SK-N-SH treated with all-trans-retinoic acid at 6 μM for 48 hours (cell line): ENCODE measurements around the gene PTPRN2.

Source experiments
- BACH2 ChIP-seq: fragments of 250-450 bp; sonication (Bioruptor Pico); IDR thresholded peaks from 2 replicates; pipeline ENCODE4 v1.9.0; 2021; ENCODE audit warnings: mild to moderate bottlenecking, borderline replicate concordance
- ESRRG ChIP-seq: fragments of 250-450 bp; sonication (Bioruptor Pico); IDR thresholded peaks from 2 replicates; pipeline ENCODE4 v1.6.1; 2021; ENCODE audit warnings: mild to moderate bottlenecking
- PPARA ChIP-seq: fragments of 250-450 bp; sonication (Bioruptor Pico); IDR thresholded peaks from 2 replicates; pipeline ENCODE4 v1.5.0; 2020; ENCODE audit warnings: mild to moderate bottlenecking, borderline replicate concordance
- RARB ChIP-seq: fragments of 250-450 bp; sonication (Bioruptor Pico); IDR thresholded peaks from 2 replicates; pipeline ENCODE4 v1.8.0; 2021; ENCODE audit warnings: mild to moderate bottlenecking, moderate library complexity
- ZFP3 ChIP-seq: fragments of 250-450 bp; sonication (Bioruptor Pico); IDR thresholded peaks from 2 replicates; pipeline ENCODE4 v1.5.0; 2020; ENCODE audit warnings: mild to moderate bottlenecking, moderate library complexity
- ZFP30 ChIP-seq: fragments of 450-650 bp; formaldehyde crosslinking; IDR thresholded peaks from 2 replicates; pipeline ENCODE4 v1.5.0; 2022; ENCODE audit warnings: mild to moderate bottlenecking, moderate library complexity
- TF ChIP-seq, protein P1 (sequence below): fragments of 250-450 bp; sonication (Bioruptor Pico); IDR thresholded peaks from 2 replicates; pipeline ENCODE4 v1.5.0; 2020; ENCODE audit warnings: mild to moderate bottlenecking, moderate library complexity
- TF ChIP-seq, protein P2 (sequence below): fragments of 250-450 bp; sonication (Bioruptor Pico); IDR thresholded peaks from 2 replicates; pipeline ENCODE4 v1.5.1; 2020; ENCODE audit warnings: low read depth, mild to moderate bottlenecking, moderate library complexity
- TF ChIP-seq, protein P3 (sequence below): fragments of 250-450 bp; sonication (Bioruptor Pico); IDR thresholded peaks from 2 replicates; pipeline ENCODE4 v1.8.0; 2020; ENCODE audit warnings: mild to moderate bottlenecking, moderate library complexity, borderline replicate concordance
- TF ChIP-seq, protein P4 (sequence below): fragments of 250-450 bp; sonication (Bioruptor Pico); IDR thresholded peaks from 2 replicates; pipeline ENCODE4 v1.5.1; 2021; ENCODE audit warnings: mild to moderate bottlenecking, moderate library complexity

DNA sequence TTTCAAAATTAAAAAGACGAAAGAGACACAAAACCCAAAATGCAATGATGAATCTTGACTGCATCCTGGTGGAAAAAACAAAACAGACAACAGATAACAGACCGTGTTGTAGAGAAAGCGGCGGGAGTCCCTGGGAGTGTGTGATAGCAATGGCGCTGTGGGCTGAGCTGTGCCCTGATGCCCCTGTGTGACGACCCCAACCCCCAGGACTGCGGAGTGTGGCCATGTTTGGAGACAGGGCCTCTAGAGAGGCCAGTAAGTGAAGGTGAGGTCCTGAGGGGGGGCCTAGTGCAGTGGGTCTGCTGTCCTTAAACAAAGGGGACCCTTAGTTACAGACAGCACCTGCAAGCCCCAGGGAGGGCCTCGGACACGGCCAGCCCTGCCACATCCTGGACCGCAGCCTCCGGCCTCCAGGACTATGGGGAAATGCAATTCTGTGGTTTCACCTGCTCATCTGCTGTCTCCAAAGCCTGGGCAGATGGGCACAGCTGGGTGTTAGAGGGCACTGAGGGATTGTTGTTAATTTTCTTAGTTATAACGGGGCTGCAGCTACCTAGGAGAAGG is 973.1 kb downstream of the PTPRN2 start:
- no peak for TF ChIP-seq PPARA (CRISPR knock-in tag)
- TF ChIP-seq, protein P1, sequence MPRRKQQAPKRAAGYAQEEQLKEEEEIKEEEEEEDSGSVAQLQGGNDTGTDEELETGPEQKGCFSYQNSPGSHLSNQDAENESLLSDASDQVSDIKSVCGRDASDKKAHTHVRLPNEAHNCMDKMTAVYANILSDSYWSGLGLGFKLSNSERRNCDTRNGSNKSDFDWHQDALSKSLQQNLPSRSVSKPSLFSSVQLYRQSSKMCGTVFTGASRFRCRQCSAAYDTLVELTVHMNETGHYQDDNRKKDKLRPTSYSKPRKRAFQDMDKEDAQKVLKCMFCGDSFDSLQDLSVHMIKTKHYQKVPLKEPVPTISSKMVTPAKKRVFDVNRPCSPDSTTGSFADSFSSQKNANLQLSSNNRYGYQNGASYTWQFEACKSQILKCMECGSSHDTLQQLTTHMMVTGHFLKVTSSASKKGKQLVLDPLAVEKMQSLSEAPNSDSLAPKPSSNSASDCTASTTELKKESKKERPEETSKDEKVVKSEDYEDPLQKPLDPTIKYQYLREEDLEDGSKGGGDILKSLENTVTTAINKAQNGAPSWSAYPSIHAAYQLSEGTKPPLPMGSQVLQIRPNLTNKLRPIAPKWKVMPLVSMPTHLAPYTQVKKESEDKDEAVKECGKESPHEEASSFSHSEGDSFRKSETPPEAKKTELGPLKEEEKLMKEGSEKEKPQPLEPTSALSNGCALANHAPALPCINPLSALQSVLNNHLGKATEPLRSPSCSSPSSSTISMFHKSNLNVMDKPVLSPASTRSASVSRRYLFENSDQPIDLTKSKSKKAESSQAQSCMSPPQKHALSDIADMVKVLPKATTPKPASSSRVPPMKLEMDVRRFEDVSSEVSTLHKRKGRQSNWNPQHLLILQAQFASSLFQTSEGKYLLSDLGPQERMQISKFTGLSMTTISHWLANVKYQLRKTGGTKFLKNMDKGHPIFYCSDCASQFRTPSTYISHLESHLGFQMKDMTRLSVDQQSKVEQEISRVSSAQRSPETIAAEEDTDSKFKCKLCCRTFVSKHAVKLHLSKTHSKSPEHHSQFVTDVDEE (CRISPR knock-in tag): no peak
- TF ChIP-seq ESRRG (CRISPR knock-in tag): no peak
- TF ChIP-seq, protein P2, sequence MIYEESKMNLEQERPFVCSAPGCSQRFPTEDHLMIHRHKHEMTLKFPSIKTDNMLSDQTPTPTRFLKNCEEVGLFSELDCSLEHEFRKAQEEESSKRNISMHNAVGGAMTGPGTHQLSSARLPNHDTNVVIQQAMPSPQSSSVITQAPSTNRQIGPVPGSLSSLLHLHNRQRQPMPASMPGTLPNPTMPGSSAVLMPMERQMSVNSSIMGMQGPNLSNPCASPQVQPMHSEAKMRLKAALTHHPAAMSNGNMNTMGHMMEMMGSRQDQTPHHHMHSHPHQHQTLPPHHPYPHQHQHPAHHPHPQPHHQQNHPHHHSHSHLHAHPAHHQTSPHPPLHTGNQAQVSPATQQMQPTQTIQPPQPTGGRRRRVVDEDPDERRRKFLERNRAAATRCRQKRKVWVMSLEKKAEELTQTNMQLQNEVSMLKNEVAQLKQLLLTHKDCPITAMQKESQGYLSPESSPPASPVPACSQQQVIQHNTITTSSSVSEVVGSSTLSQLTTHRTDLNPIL (CRISPR knock-in tag): no peak
- no peak for TF ChIP-seq RARB (CRISPR knock-in tag)
- TF ChIP-seq ZFP30 (CRISPR knock-in tag): no peak
- TF ChIP-seq BACH2 (CRISPR knock-in tag): no peak
- TF ChIP-seq ZFP3 (CRISPR knock-in tag): no peak
- TF ChIP-seq, protein P3, sequence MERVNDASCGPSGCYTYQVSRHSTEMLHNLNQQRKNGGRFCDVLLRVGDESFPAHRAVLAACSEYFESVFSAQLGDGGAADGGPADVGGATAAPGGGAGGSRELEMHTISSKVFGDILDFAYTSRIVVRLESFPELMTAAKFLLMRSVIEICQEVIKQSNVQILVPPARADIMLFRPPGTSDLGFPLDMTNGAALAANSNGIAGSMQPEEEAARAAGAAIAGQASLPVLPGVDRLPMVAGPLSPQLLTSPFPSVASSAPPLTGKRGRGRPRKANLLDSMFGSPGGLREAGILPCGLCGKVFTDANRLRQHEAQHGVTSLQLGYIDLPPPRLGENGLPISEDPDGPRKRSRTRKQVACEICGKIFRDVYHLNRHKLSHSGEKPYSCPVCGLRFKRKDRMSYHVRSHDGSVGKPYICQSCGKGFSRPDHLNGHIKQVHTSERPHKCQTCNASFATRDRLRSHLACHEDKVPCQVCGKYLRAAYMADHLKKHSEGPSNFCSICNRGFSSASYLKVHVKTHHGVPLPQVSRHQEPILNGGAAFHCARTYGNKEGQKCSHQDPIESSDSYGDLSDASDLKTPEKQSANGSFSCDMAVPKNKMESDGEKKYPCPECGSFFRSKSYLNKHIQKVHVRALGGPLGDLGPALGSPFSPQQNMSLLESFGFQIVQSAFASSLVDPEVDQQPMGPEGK (CRISPR knock-in tag): no peak
- TF ChIP-seq, protein P4, sequence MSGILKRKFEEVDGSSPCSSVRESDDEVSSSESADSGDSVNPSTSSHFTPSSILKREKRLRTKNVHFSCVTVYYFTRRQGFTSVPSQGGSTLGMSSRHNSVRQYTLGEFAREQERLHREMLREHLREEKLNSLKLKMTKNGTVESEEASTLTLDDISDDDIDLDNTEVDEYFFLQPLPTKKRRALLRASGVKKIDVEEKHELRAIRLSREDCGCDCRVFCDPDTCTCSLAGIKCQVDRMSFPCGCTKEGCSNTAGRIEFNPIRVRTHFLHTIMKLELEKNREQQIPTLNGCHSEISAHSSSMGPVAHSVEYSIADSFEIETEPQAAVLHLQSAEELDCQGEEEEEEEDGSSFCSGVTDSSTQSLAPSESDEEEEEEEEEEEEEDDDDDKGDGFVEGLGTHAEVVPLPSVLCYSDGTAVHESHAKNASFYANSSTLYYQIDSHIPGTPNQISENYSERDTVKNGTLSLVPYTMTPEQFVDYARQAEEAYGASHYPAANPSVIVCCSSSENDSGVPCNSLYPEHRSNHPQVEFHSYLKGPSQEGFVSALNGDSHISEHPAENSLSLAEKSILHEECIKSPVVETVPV (CRISPR knock-in tag): no peak
